HG03175 (cell line): ENCODE measurements around the gene MOB3A.
"Not testable (repeated sequence)": the region's sequence is repeated elsewhere in the genome, so short reads cannot be mapped to it uniquely, and the experiment has no call there.

ENCODE experiments used
- ATAC-seq: cut with Tn5 transposase; IDR thresholded peaks from one replicate; pipeline ENCODE4 v1.9.1; 2021; ENCODE audit warnings: mild to moderate bottlenecking, moderate library complexity; ENCODE audit not compliant: unreplicated experiment

MOB3A gene

GRCh38 chr19:2096034-2096479 is at the start of gene MOB3A:
TSS of gene MOB3A (minus strand) at chr19:2096326. CDS start at chr19:2078560, 17,766 bp downstream.
- peak; percentile 33 for ATAC-seq

- ATAC-seq = no peak
These were observed 49.7 kb upstream of the MOB3A start for GRCh38 chr19:2145831-2146241.

- no peak for ATAC-seq
These were observed 48.1 kb upstream of the MOB3A start for GRCh38 chr19:2144190-2144589.

- no peak for ATAC-seq
These were observed 46.2 kb upstream of the MOB3A start for GRCh38 chr19:2142173-2142829.

- no peak for ATAC-seq
These were observed 44.0 kb upstream of the MOB3A start for GRCh38 chr19:2140138-2140569.

GRCh38 chr19:2139385-2140137 is 43.4 kb upstream of the MOB3A start:
- no peak for ATAC-seq

- ATAC-seq = no peak
These were observed 42.1 kb upstream of the MOB3A start for GRCh38 chr19:2138061-2138728.

- ATAC-seq = no peak
These were observed 40.7 kb upstream of the MOB3A start for GRCh38 chr19:2136796-2137195.

- ATAC-seq = no peak
These were observed 39.6 kb upstream of the MOB3A start for GRCh38 chr19:2135474-2136402.

- no peak for ATAC-seq
These were observed 36.8 kb upstream of the MOB3A start for GRCh38 chr19:2132731-2133490.

GRCh38 chr19:2132191-2132590 is 36.1 kb upstream of the MOB3A start:
- no peak for ATAC-seq

GRCh38 chr19:2131012-2131975 is 35.2 kb upstream of the MOB3A start:
- not testable (repeated sequence) for ATAC-seq

- no peak for ATAC-seq
These were observed 34.0 kb upstream of the MOB3A start for GRCh38 chr19:2129892-2130770.

GRCh38 chr19:2129486-2129885 is 33.4 kb upstream of the MOB3A start:
- no peak for ATAC-seq

GRCh38 chr19:2129022-2129421 is 32.9 kb upstream of the MOB3A start:
- ATAC-seq = no peak

GRCh38 chr19:2128252-2128651 is 32.1 kb upstream of the MOB3A start:
- not testable (repeated sequence) for ATAC-seq

GRCh38 chr19:2127758-2128157 is 31.6 kb upstream of the MOB3A start:
- no peak for ATAC-seq
